Activated CD4-positive, alpha-beta T cell treated with anti-CD3 and anti-CD28 coated beads for 4 hours (primary cell): ENCODE results near the gene TMEM256.

Source experiments
- DNase-seq, 2 donors: peaks; one replicate each; pipeline ENCODE4 v3.0.0-alpha.2; 2020

The TMEM256 gene

GRCh38 chr17:7403977-7404736 lies at the start of gene TMEM256:
Gene TMEM256 (minus strand): TSS chr17:7404097. CDS start chr17:7404084, 13 bp downstream.
- peak; percentile 94 for DNase-seq

- no peak for DNase-seq
Measured at GRCh38 chr17:7448461-7448860, 44.6 kb upstream of the TMEM256 start.

GRCh38 chr17:7445619-7445968 lies 41.7 kb upstream of the TMEM256 start:
- peak in 1 of 2 donors; percentile 22 for DNase-seq

- DNase-seq = no peak
Measured at GRCh38 chr17:7444682-7445618, 41.1 kb upstream of the TMEM256 start, which contains the start of gene CHRNB1. Gene CHRNB1 (plus strand): TSS chr17:7445061. CDS start chr17:7445128, 67 bp downstream.

DNA sequence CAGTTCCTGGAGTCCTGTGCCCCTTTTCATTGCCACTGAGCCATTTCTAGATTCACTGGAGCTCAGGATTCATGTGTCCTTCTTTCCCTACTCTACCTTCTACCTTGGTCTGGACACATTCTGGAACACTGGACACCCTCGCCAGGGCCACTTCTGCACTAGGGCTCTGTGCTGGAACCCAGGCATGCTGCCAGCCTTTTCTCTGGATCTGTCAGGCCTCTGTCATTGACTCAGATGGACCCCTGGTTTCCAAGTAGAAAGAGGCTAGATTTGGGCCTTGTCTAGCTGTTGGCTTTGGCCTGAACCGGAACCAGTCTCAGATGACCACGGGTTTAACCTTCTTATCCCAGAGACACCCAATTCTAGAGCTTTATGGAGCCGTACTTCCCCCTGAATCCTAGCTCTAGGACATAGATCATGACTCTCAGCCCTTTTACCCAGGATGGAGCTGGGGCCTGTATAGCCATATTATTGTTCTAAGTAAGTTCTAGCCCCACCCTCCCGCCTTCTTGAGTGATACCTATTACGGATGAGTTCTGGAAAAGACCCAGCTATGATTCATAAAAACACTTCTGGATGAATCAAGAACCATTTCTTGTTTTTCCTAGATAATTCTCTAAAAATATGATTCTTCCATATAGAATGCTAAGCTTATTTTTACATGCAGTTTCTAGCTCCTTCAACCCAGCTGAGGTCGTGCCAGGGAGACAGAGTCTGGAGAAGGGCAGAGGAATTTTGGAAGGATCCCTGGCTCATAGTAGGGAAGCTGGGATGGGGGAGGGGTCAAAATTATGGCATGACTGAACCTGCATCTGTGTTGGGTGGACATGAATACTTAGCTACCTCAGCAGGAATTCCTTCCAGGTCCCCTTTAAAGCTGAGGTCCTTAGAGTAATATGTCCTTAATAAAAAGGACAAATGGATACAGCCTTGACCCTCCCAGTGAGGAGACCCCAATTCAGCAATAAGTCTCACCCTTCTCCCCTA lies 39.9 kb upstream of the TMEM256 start:
- no peak for DNase-seq

- DNase-seq = no peak
Measured at GRCh38 chr17:7442142-7442541, 38.2 kb upstream of the TMEM256 start.

GRCh38 chr17:7441266-7441665 lies 37.4 kb upstream of the TMEM256 start:
- DNase-seq = no peak

DNA sequence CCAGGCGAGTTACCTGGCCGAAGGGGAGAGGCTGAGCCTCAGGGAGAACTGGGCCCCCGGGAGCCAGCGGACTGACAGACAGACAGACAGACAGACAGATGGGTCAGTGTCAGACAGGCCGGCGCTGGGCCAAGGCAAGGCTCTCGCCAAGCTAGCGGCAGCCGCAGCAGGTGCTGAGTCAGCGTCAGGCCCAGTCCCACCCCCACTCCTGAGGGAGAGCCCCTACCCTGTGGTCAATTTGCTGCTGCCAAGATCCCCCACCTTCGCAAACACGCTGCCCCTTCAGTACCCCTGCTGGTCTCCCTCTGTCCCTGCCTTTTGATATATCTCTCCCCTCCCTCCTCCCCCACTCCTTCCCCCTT lies 36.9 kb upstream of the TMEM256 start:
- no peak for DNase-seq

GRCh38 chr17:7440113-7440833 lies 36.4 kb upstream of the TMEM256 start:
- DNase-seq = peak; percentile 21 to 35

DNA sequence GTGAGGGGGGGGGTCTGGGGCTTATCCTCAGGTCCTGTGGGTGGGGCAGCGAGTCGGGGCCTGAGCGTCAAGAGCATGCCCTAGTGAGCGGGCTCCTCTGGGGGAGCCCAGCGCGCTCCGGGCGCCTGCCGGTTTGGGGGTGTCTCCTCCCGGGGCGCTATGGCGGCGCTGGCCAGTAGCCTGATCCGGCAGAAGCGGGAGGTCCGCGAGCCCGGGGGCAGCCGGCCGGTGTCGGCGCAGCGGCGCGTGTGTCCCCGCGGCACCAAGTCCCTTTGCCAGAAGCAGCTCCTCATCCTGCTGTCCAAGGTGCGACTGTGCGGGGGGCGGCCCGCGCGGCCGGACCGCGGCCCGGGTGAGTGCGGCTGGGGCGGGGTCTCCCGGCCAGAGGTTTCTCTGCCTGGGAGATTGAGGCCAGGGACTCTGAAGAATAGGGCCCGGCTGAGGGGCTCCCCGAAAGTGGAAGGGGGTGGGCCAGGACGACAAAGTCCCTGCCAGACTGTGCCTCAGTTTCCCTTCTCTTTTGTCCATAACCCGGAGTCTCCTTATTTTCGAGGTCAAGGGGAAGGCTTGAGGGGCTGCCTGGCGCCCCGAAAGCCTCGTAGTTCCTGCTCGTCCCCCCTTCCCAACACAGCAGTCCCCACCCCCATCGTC lies 35.7 kb upstream of the TMEM256 start, which contains the start of gene FGF11:
FGF11 (plus strand) TSS at position 51 of the 651 bp plus-strand sequence; CDS start at position 160, 109 bp downstream.
- DNase-seq = no peak

GRCh38 chr17:7438656-7439460 lies 35.0 kb upstream of the TMEM256 start:
- DNase-seq = no peak

- DNase-seq = peak; percentile 55 to 64
Measured at GRCh38 chr17:7437950-7438614, 34.2 kb upstream of the TMEM256 start.

- no peak for DNase-seq
Measured at GRCh38 chr17:7437369-7437863, 33.5 kb upstream of the TMEM256 start.

DNA sequence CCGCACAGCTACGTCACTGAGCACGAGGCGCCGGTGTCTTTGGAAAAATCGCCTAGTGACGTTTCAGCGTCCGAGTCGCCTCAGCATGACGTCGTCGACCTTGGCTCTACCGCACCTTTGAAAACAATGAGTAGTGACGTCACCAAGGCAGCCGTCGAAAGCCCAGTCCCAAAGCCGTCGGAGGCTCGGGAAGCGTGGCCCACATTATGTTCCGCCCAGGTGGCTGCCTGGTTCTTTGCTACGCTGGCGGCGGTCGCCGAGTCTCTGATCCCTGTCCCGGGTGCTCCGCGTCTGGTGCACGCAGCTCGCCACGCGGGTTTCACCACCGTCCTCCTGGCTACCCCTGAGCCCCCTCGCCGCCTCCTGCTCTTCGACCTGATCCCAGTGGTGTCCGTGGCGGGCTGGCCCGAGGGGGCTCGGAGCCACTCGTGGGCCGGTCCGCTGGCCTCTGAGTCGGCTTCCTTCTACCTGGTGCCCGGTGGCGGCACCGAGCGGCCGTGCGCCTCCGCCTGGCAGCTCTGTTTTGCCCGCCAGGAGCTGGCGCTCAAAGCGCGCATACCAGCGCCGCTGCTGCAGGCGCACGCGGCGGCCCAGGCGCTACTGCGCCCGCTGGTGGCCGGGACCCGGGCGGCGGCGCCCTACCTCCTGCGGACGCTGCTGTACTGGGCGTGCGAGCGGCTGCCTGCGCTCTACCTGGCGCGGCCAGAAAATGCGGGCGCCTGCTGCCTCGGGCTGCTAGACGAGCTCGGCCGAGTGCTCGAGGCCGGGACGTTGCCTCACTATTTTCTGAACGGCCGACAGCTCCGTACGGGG lies 32.9 kb upstream of the TMEM256 start:
- DNase-seq = peak; percentile 74 to 78

DNA sequence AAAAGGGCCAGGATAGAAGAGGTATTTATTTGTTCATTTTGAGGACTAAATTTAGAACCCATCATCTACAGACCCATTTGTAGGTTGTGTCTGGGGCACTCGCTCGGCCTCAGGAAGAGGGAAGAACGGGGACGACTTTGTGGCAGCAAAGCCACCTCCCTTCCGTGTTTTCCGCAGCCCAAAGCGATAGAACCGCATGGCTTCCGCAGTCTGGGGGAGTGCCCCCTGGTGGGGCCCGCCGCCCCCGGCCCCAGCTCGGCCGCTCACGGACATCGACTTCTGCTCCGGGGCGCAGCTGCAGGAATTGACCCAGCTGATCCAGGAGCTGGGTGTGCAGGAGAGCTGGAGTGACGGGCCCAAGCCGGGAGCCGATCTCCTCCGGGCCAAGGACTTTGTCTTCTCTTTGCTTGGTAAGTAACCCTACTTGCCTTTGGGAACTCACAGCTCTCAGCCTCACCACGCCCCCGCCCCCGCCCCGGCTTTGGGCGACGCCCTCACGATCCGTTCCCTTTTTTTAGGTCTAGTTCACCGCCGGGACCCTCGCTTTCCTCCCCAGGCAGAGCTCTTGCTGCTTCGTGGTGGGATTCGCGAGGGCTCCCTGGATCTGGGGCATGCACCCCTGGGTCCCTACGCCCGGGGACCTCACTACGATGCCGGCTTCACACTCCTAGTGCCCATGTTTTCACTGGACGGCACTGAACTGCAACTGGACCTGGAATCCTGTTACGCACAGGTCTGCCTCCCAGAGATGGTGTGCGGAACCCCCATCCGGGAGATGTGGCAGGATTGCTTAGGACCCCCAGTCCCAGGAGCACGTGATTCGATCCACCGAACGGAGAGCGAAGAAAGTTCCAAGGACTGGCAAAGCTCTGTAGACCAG lies 32.0 kb upstream of the TMEM256 start:
- peak; percentile 57 to 60 for DNase-seq

DNA sequence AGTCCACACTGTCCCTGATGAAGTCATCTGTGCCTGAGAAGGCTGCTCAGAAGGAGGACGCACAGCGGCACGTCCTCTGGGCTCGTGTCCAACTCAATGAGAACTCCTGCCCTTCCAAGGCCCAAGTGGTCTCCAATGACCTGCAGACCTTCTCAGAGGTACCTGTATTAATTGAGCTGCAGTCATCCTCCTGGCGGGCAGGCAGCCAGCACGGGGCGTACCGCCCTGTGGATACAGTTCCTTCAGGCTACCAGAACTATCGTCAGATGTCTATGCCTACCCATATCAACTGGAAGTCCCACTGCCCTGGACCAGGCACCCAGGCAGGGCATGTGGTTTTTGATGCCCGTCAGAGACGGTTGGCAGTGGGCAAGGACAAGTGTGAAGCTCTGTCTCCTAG lies 28.4 kb upstream of the TMEM256 start:
- no peak for DNase-seq

DNA sequence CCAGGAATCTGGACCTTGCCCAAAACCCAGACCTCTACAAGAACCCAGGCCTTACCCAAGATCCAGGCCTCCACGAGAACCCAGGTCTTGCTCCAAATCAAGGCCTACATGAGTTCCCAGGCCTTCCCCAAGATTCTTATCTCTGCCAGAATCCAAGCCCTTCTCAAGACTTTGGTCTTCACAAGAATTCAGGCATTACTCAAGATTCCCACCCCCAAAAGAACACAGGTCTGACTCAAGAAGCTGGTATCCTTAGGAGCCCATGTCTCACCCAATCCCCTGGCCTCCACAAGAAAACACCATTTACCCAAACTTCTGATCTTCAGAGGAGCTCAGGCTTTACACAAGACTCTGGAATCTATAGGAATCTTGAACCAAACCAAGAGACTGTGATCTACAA lies 27.3 kb upstream of the TMEM256 start:
- DNase-seq = no peak

DNA sequence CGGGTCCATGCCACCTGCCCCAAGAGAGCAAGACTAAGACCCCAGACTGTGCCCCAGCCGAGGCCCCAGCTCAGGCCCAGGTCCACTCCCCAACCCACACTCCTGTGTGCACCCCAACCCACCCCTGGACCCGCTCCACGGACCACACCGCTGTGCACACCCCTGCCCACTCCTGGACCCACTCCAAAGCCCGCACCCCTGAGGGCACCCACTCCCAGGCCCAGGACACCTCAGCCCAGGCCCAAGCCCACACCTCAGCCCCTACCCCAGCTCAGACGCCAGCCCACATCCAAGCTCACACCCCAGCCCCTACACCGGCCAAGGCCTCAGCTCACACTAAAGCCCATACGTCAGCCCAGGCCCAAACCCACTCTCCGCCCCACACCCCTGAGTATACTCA lies 25.8 kb upstream of the TMEM256 start:
- no peak for DNase-seq
